ENCODE data around the gene PLPPR3.

Gene PLPPR3

DNA sequence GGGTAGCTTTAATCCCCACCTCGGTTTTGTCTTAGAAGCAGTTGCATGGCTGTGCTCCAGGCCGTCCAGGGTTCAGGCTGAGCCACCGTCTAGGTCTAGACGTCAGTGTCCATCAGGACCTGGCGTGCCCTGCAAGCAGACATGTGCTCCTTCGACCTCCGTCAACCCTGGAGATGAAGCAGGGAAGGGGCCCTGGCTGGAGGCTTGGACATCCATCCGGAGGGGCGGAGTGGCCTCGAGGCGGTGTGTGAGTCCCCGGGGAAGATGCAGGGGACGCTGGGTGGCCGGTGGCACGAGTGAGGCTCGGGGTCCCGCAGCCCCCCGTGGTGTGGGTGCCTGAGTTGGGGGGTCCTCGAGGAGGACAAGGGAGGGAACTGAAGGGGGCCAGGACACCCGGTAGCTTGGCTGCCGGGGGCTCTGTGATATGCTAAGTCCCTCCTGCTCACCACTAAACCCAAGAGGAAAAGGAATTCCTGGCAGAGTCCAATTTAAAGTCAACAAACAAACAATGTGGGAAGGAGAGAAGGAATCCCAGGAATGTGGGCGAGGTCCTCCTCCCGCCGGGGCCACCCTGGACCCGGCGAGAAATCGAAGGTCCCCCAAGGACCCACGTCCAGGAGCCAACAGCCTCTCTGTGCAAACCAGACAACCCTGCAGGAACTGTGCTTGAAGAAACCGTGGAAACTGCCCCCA is 39.4 kb downstream of the PLPPR3 start:
- FAIRE-seq: peak; percentile 33

DNA sequence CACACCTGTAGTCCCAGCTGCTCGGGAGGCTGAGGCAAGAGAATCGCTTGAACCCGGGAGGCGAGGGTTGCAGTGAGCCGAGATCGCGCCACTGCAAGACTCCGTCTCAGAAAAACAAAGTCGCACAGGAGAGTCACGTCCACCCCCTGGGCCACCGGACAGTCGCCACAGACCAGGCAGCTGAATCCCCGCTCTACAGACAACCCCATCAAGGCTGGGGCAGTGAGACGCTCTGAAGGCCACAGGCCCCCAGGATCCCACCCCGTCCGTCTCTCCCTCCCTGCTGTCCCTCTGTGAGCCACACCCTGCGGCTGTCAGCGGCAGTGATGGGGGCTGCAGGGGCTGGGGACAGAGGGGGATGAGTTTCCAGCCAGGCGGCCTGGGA is 40.0 kb downstream of the PLPPR3 start:
- DNase-seq (ENCODE audit: insufficient read length, low spot score) (no peak), FAIRE-seq (no peak)

More for the DNA sequence above, 39.4 kb downstream of the PLPPR3 start:
- peak; percentile 75 for DNase-seq (ENCODE audit: insufficient read length, low spot score)

DNA sequence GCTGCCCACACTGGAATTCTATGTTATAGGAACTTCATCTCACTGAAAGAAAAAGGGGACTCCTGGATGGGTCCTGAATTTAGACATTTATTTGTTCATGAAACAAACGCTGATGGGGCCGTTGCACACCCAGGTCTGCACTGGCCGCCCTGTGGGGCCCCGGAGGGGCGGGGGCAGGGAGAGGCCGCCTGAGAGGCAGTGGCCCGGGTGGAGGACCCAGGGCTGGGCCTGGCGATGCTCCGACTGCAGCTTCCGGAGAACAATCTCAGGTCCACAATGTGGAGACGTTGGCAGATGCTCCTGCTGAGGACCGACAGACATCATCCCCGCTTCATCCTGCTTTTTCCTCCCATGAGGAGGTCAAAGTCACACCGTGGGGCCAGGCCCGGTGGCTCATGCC is 40.8 kb downstream of the PLPPR3 start:
- FAIRE-seq (no peak), DNase-seq (ENCODE audit: insufficient read length, low spot score) (no peak)

DNA sequence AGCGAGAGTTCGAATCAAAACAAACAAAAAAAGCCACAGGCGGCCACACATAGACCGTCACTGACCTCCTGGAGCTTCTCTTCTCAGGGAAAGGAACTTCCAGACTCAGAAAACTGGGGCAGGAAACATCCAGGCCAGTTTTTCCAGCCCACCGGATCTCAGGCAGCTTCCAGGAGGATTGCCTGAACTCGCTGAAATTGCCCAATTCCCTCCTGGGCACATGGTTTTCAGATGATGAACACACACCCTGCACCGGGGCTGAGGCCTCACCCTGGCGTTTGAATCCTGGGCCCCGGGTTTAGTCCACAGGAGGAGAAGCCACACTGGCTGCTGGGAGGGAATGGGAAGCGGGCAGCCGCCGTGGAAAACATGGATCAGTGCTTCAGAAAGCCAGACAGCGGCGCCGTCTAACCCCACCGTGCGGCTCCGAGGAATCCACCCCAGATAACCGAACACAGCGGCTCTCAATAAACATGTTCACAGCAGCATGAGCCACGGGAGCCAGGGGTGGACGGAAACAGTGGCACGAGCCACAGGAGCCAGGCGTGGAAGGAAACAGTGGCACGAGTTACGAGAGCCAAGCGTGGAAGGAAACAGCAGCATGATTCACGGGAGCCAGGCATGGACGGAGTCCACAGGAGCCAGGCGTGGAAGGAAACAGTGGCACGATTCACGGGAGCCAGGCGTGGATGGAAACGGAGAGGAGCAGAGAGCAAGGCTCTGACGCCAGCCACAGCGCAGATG is 42.7 kb downstream of the PLPPR3 start:
- FAIRE-seq (no peak), DNase-seq (ENCODE audit: insufficient read length, low spot score) (peak; percentile 76)

DNA sequence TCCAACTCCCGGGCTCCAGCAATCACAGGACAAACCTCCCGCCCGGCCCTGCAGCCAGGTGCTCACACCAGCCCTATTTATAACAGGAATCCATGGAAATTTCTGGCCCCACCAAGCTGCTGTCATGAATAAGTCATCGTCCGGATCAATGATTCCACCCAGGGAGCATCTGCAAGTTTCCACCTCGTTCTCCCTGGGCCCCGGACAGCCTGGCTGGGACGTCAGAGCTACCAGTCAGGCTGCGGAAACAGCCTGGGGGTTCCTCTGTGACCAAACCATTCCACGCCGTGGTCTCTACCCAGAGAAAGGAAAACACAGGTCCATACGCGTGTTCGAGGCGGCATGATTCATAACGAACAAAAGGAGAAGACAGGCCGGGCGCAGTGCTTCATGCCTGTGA is 45.2 kb downstream of the PLPPR3 start:
- DNase-seq (ENCODE audit: insufficient read length, low spot score) (no peak), FAIRE-seq (no peak)

DNA sequence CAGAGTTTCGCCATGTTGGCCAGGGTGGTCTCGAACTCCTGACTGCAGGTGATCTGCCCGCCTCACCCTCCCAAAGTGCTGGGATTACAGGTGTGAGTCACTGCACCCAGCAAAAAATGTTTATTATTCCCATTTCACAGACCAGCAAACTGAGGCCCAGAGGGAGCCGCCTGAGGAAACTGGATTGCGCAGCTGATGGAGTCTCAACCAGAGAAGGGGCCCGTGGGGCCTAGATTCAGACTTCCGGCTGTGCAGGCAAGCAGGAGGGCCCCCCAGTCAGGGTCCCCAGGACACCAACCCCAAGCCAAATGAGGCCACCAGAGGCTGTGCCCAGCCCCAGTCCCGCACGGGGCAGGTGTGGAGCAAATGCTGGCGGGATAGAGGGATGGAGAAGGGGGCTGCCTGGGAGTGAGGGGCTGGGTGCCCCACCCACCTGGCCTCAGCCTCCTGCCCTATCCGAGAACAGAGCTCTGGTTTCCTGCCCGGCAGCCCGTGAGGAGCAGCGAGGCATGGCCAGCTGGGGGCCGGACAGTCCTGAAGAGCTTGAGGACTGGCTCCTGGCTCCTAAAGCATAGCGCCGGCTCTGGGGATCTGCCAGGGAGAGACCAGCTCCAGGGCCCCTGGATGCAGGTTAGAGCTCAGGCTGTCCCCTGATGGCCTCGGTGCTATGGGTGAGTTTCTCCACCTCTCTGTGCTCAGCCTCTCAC is 48.9 kb downstream of the PLPPR3 start:
- DNase-seq (ENCODE audit: insufficient read length, low spot score) (no peak), FAIRE-seq (no peak)

DNA sequence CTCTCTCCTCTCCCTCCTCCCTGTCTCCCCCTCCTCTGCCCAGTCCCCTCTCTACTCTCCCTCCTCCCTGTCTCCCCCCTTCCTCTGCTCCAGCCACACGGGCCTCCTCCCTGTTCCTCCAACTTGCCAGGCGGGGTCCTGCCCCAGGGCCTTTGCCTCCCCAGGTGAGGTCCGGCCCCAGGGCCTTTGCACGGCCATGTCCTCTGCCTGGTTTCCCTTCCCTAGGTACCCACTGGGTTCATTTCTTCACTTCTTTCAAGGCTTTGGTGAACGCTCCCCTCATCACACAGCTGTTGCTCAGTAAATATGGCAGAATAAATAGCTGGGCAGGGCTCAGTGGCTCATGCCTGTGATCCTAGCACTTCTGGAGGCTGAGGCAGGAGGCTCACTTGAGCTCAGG is 49.7 kb downstream of the PLPPR3 start:
- FAIRE-seq: no peak
- no peak for DNase-seq (ENCODE audit: insufficient read length, low spot score)

DNA sequence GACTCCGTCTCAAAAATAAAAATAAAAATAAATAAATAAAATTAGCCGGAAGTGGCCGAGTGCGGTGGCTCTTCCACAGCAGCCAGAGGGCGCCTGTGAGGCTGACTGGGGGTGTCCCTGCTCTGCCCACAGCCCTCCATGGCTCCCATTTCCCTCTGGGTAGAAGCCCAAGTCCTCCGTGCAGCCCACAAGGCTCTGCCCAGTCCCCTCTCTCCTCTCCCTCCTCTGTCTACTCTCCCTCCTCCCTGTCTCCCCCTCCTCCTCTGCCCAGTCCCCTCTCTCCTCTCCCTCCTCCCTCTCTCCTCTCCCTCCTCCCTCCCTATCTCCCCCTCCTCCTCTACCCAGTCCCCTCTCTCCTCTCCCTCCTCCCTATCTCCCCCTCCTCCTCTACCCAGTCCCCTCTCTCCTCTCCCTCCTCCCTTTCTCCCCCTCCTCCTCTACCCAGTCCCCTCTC is 50.4 kb downstream of the PLPPR3 start:
- no peak for DNase-seq (ENCODE audit: insufficient read length, low spot score)
- FAIRE-seq: no peak

DNA sequence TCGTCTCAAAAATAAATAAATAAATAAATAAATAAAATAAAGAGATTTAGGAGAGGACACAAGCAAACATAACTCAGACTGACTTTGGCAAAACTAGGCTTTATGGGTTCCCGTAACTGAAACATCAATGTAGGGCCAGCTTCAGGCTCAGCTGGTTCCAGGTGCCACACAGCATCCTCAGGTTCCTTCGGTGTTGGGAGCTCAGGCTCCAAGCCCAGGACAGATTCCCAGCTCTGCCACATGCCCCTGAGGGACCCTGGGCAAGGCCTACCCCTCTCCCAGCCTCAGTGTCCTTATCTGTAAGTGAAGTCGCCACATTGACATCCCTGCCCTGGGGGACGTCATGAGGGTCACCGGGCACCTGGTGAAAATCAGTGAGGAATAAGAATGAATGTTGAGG is 52.1 kb downstream of the PLPPR3 start:
- no peak for FAIRE-seq
- DNase-seq (ENCODE audit: insufficient read length, low spot score): no peak

DNA sequence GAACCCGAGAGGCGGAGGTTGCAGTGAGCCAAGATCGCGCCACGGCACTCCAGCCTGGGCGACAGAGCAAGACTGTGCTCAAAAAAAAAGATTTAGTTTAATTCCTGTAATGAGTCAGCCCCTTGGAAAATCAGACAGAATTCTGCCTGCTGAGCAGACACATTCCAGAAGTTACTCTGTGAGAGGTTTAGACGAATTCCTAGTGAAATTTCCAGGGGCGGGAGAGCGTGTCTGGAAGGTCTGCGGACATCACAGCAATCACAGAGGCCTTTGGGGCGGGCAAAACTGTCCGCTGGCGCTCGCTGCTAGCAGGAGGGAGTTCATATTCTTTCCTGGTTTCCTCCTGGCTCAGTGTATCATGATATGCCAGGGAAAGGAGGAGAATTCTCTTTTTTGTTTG is 53.3 kb downstream of the PLPPR3 start:
- FAIRE-seq (no peak), DNase-seq (ENCODE audit: insufficient read length, low spot score) (no peak)

DNA sequence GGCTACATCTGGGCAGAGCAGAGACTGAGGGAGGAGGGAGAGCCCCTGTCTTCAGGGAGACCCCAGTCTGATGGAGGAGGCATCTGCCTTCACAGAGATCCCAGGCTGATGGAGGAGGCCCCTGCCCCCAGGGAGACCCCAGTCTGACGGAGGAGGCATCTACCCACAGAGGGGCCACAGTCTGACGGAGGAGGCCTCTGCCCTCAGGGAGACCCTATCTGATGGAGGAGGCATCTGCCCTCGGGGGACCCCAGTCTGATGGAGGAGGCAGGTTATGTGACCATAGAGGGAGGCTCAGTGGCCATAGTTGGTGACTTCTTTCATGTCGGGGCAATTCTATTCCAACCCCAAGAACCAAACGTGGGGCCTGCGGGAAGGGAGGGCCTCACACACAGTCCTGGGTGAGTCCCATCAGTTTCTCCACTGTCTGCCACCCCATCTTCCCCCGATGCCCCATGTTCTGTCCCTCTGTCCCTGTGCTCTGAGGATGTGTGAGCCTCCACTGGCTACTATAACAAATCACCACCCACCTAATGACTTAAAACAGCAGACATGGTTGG is 56.5 kb downstream of the PLPPR3 start:
- FAIRE-seq: no peak
- no peak for DNase-seq (ENCODE audit: insufficient read length, low spot score)

DNA sequence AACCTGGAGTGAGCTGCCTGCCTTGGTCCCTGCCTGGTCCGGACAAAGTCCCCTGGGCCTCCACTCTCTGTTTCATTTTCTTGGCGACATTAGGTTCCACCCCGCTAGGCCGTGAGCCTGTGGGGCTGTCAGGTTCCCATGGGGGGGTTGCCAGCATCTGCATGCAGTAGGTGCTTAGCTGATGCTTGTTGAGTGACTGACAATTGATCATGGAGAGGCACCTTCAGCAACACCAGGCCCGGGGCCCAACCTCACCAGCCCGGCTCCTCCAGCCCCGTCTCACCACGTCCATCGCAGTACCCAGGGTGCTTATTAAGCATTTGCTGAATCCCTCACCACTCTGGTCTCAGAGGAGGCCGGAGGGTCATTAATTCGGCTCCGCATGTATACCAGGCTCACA is 57.5 kb downstream of the PLPPR3 start:
- DNase-seq (ENCODE audit: insufficient read length, low spot score): no peak
- no peak for FAIRE-seq

DNA sequence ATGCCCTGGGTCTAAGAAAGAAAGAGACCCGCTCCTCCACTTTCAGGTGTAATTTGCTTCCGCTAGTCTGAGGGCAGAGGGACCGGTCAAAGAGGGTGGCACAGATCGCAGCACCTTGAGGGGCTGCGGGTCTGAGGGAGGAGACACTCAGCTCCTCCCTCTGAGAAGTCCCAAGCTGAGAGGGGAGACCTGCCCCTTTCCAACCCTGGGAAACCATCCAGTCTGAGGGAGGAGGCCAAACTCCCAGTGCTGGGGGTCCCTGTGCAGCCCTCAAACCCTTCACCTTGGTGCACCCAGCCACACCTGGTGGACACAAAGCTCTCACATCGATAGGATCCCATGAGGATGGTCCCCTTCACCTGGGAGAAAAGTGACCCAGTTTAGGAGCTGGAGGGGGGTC is 57.9 kb downstream of the PLPPR3 start:
- DNase-seq (ENCODE audit: insufficient read length, low spot score) (no peak), FAIRE-seq (no peak)

DNA sequence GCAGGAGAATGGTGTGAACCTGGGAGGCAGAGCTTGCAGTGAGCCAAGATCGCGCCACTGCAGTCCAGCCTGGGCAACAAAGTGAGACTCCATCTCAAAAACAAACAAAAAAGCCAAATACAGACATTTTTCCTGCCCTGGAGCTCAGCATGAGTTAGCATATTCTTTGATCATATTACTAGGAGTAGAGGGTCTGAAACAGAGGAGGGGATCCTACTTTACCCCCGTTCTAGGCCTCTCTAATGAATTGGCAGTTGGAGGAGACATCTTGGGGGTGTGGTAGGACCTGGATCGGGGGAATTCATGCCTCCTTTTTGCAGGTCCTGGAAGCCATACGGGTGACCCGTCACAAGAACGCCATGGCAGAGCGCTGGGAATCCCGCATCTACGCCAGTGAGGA is 58.6 kb downstream of the PLPPR3 start:
- no peak for DNase-seq (ENCODE audit: insufficient read length, low spot score)
- no peak for FAIRE-seq

Measured in HTR-8/SVneo (cell line).